D721Med (cell line): ENCODE results near the gene PRDM11.

Source experiments
- DNase-seq: peaks from one replicate; pipeline ENCODE4 v3.0.0; 2011; ENCODE audit warnings: low spot score; ENCODE audit not compliant: insufficient read length
- FAIRE-seq: peaks from 2 replicates; lab custom pipeline; 2011; peaks lifted over from hg19 to GRCh38; lab: Jason Lieb, UNC
- CTCF ChIP-seq: IDR thresholded peaks from 2 replicates; pipeline ENCODE4 v1.5.1; 2012; ENCODE audit warnings: mild to moderate bottlenecking, control low read depth; ENCODE audit not compliant: insufficient read depth; ENCODE audit errors: missing control alignments

PRDM11 gene

DNA sequence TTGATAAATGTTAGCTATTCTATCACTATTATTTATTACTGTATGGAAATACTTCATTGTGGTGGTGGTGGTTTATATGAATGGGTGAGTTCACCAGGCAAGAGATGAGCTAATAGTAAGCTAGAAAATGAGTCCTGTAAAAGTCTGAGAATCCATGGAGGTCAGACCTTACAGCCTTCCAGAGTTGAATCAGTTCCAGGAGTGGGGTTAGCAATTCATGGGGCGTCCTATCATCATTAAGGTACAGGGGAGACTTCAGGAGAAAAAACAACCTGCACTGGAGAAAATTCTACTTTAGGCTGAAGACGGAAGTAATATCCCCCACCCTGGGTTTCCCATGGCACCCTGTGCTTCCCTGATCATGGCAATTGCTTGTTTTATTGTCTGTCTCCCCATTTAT, 133.2 kb downstream of the PRDM11 start:
- TF ChIP-seq CTCF: no peak
- DNase-seq (no peak), FAIRE-seq (no peak)

- FAIRE-seq: no peak
- no peak for TF ChIP-seq CTCF
- DNase-seq: no peak
Measured at GRCh38 chr11:45280449-45280848, 134.0 kb downstream of the PRDM11 start.

DNA sequence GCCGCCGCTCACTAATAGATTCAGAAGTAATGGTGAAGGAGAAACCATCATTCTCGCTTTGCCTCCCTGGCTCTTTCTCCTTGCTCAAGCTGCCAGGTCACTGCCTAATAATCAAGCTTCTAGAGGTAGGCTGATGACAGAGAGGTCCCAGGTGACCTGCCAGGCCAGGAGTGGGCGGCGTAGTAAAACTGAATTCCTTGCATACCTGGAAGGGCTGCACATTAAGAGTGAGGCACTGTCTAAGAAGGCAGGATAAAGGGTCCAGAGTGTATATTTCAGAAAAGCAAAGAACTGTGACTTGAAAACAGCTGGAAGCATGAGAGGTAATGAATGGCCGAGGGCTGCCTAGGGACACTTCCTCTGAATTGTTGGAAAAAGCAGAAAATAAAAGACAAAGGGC, 135.6 kb downstream of the PRDM11 start:
- no peak for FAIRE-seq
- no peak for DNase-seq
- TF ChIP-seq CTCF: no peak
